SK-N-SH (cell line): Measurements from ENCODE around the gene EFCAB11.

ENCODE experiments used
- NFIC ChIP-seq: IDR thresholded peaks from 2 replicates; pipeline ENCODE4 v1.4.0; 2012; ENCODE audit warnings: borderline replicate concordance
- TF ChIP-seq, protein P1 (sequence below): fragments of 200-600 bp; sonication (generic); IDR thresholded peaks from 2 replicates; pipeline ENCODE4 v1.6.1; 2017; ENCODE audit warnings: antibody characterized with exemption, mild to moderate bottlenecking, moderate library complexity
- TF ChIP-seq, protein P2 (sequence below): IDR thresholded peaks from 2 replicates; pipeline ENCODE4 v1.4.0; 2012; ENCODE audit warnings: low read depth

DNA sequence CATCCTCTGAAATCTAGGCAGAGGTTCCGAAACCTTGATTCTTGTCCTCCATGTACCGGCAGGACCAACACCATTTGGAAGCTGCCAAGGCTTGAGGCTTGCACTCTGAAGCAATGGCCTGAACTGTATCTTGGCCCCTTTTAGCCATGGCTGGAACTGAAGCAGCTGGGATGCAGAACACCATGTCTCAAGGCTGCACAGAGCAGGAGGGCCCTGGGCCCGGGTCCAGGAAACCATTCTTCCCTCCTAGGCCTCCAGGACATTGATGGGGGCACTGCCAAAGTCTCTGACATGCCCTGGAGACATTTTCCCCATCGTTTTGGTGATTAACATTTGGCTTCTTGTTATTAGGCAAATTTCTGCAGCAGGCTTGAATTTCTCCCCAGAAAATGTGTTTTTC is 198.7 kb downstream of the EFCAB11 start:
- TF ChIP-seq NFIC = no peak
- TF ChIP-seq, protein P1, sequence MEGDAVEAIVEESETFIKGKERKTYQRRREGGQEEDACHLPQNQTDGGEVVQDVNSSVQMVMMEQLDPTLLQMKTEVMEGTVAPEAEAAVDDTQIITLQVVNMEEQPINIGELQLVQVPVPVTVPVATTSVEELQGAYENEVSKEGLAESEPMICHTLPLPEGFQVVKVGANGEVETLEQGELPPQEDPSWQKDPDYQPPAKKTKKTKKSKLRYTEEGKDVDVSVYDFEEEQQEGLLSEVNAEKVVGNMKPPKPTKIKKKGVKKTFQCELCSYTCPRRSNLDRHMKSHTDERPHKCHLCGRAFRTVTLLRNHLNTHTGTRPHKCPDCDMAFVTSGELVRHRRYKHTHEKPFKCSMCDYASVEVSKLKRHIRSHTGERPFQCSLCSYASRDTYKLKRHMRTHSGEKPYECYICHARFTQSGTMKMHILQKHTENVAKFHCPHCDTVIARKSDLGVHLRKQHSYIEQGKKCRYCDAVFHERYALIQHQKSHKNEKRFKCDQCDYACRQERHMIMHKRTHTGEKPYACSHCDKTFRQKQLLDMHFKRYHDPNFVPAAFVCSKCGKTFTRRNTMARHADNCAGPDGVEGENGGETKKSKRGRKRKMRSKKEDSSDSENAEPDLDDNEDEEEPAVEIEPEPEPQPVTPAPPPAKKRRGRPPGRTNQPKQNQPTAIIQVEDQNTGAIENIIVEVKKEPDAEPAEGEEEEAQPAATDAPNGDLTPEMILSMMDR = no peak
- TF ChIP-seq, protein P2, sequence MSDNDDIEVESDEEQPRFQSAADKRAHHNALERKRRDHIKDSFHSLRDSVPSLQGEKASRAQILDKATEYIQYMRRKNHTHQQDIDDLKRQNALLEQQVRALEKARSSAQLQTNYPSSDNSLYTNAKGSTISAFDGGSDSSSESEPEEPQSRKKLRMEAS = no peak
